ENCODE results near the gene OR4D9. TPM values are rescaled to one million over a fixed set of nuclear protein-coding genes. Genes with fewer than 3 reads are reported as not detected.

Gene OR4D9
- total and polyA plus RNA-seq, 2 experiments from 2014 or later: not detected

- ATAC-seq: peak; percentile 2
- Mint-ChIP-seq H3K4me1 (peaks cover 11% of the 10 kb centered on the region; the same call in 2 of the 3 replicates), H3K27me3 (ENCODE audit: insufficient read depth, low read depth, poor library complexity) (peaks cover 51% of the 10 kb centered on the region), H3K27ac (no peak overlapping the region), H3K36me3 (ENCODE audit: low read depth) (peaks cover 3% of the 10 kb centered on the region; the same call in 2 of the 3 replicates), H3K9me3 (peaks cover 12% of the 10 kb centered on the region; the same call in 2 of the 3 replicates), H3K4me3 (peak overlapping the region; percentile 85)
- Histone ChIP-seq H4K20me1 (replicated peaks; ENCODE audit: insufficient read depth) (no peaks in the 10 kb centered on the region; the same call in 1 of the 2 replicates), H2AFZ (no peak overlapping the region), H3K27ac (ENCODE audit: low read depth) (no peak overlapping the region), H3K36me3 (ENCODE audit: insufficient read depth) (no peaks in the 10 kb centered on the region), H3K4me1 (ENCODE audit: insufficient read depth) (peaks cover 9% of the 10 kb centered on the region), H3K27me3 (ENCODE audit: insufficient read depth) (no peaks in the 10 kb centered on the region), H3K79me2 (replicated peaks; ENCODE audit: insufficient read depth) (no peaks in the 10 kb centered on the region), H3K4me3 (peak overlapping the region; percentile 88), H3K4me2 (peak overlapping the region; percentile 73), H3F3A (replicated peaks; ENCODE audit: low read depth) (peaks cover 7% of the 10 kb centered on the region; the same call in 1 of the 2 replicates), H3K9me2 (ENCODE audit: insufficient read depth) (no peaks in the 10 kb centered on the region)
- no peak for TF ChIP-seq ZNF462 (CRISPR knock-in tag; IDR thresholded peaks at IDR 0.05)
- TF ChIP-seq EZH2 (IDR thresholded peaks at IDR 0.05; ENCODE audit: low read depth, unreplicated experiment): no peak
- TF ChIP-seq ZNF114 (CRISPR knock-in tag; IDR thresholded peaks at IDR 0.05): no peak
- TF ChIP-seq ZNF331 (CRISPR knock-in tag; IDR thresholded peaks at IDR 0.05; ENCODE audit: low read depth): no peak
- TF ChIP-seq POLR2AphosphoS5 (IDR thresholded peaks at IDR 0.05; ENCODE audit: low read depth): no peak
- TF ChIP-seq CREB1 (CRISPR knock-in tag; IDR thresholded peaks at IDR 0.05; ENCODE audit: low read depth): no peak
- no peak for TF ChIP-seq REST (IDR thresholded peaks at IDR 0.05; ENCODE audit: unreplicated experiment)
- no peak for TF ChIP-seq JUNB (IDR thresholded peaks at IDR 0.05; ENCODE audit: unreplicated experiment)
- TF ChIP-seq, protein P1, sequence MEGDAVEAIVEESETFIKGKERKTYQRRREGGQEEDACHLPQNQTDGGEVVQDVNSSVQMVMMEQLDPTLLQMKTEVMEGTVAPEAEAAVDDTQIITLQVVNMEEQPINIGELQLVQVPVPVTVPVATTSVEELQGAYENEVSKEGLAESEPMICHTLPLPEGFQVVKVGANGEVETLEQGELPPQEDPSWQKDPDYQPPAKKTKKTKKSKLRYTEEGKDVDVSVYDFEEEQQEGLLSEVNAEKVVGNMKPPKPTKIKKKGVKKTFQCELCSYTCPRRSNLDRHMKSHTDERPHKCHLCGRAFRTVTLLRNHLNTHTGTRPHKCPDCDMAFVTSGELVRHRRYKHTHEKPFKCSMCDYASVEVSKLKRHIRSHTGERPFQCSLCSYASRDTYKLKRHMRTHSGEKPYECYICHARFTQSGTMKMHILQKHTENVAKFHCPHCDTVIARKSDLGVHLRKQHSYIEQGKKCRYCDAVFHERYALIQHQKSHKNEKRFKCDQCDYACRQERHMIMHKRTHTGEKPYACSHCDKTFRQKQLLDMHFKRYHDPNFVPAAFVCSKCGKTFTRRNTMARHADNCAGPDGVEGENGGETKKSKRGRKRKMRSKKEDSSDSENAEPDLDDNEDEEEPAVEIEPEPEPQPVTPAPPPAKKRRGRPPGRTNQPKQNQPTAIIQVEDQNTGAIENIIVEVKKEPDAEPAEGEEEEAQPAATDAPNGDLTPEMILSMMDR (conservative IDR thresholded peaks at IDR 0.05; ENCODE audit: low read depth in 2 of 2): no peak
- TF ChIP-seq EZH2phosphoT487 (IDR thresholded peaks at IDR 0.05; ENCODE audit: unreplicated experiment): no peak
- no peak for TF ChIP-seq STAT1 (IDR thresholded peaks at IDR 0.05; ENCODE audit: unreplicated experiment)
- no peak for TF ChIP-seq NANOG (IDR thresholded peaks at IDR 0.05; ENCODE audit: borderline replicate concordance)
- TF ChIP-seq, protein P2, sequence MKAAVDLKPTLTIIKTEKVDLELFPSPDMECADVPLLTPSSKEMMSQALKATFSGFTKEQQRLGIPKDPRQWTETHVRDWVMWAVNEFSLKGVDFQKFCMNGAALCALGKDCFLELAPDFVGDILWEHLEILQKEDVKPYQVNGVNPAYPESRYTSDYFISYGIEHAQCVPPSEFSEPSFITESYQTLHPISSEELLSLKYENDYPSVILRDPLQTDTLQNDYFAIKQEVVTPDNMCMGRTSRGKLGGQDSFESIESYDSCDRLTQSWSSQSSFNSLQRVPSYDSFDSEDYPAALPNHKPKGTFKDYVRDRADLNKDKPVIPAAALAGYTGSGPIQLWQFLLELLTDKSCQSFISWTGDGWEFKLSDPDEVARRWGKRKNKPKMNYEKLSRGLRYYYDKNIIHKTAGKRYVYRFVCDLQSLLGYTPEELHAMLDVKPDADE (IDR thresholded peaks at IDR 0.05): no peak
- peak; percentile 59 for DNase-seq (ENCODE audit: low spot score)
Measured at GRCh38 chr11:59559886-59560285, 48.5 kb downstream of the OR4D9 start.

All from GM23338 (cell line).